GM10248 (cell line): ENCODE results near the gene ZNF76.

Experiments
- CTCF ChIA-PET: fragments of 300-600 bp; sonication (Branson Sonifier 250); formaldehyde crosslinking; extraction: SDS; loops from one replicate; lab custom pipeline; 2021; ENCODE audit warnings: antibody characterized with exemption; lab: Yijun Ruan, JAX
- POLR2A ChIA-PET: fragments of 350-650 bp; sonication (Branson Sonifier 250); formaldehyde crosslinking; extraction: SDS; loops from one replicate; lab custom pipeline; 2020; ENCODE audit warnings: antibody characterized with exemption; lab: Yijun Ruan, JAX
- DNase-seq: peaks from one replicate; pipeline ENCODE4 v3.0.0; 2012; ENCODE audit errors: extremely low spot score
- CTCF ChIP-seq: IDR thresholded peaks from 2 replicates; pipeline ENCODE4 v1.5.1; 2012; ENCODE audit warnings: mild to moderate bottlenecking, low read depth; ENCODE audit errors: extremely low read depth, missing control alignments, control extremely low read depth

Gene ZNF76

GRCh38 chr6:35231563-35231962, 28.0 kb upstream of the ZNF76 start:
- no peak for TF ChIP-seq CTCF
- CTCF ChIA-PET: interaction anchor here (0.8 to 10.8 kb wide), 6 partner anchors 9 to 771 kb away, joined by 3 to 91 read pairs (median 10); no protein-coding TSS in a partner anchor
- POLR2A ChIA-PET: interaction anchor here (0.6 kb wide), 1 partner anchor 236 kb away, joined by 3 read pairs; no protein-coding TSS in a partner anchor
- DNase-seq: no peak

GRCh38 chr6:35234901-35235300, 24.6 kb upstream of the ZNF76 start:
- POLR2A ChIA-PET: interaction anchor here (0.6 to 0.7 kb wide), 2 partner anchors 66 to 305 kb away, joined by 3 read pairs; no protein-coding TSS in a partner anchor
- TF ChIP-seq CTCF: no peak
- no peak for DNase-seq
- CTCF ChIA-PET: interaction anchor here (1.2 to 3.4 kb wide), 2 partner anchors 30 to 32 kb away, joined by 3 to 13 read pairs; no protein-coding TSS in a partner anchor

- POLR2A ChIA-PET: no interaction called here
- CTCF ChIA-PET: interaction anchor here (0.7 to 7.1 kb wide), 4 partner anchors 31 to 249 kb away, joined by 3 to 73 read pairs (median 8); no protein-coding TSS in a partner anchor
- no peak for DNase-seq
- TF ChIP-seq CTCF: no peak
Observed at GRCh38 chr6:35236223-35236622, 23.3 kb upstream of the ZNF76 start.

- POLR2A ChIA-PET: no interaction called here
- no peak for DNase-seq
- CTCF ChIA-PET: interaction anchor here (0.8 to 7.1 kb wide), 4 partner anchors 16 to 250 kb away, joined by 3 to 73 read pairs (median 23); no protein-coding TSS in a partner anchor
- TF ChIP-seq CTCF: no peak
Observed at GRCh38 chr6:35237476-35237875, 22.1 kb upstream of the ZNF76 start.

GRCh38 chr6:35238843-35239289, 20.7 kb upstream of the ZNF76 start:
- ChIA-PET POLR2A (no interaction called here), CTCF (interaction anchor here (3.6 to 7.1 kb wide), 5 partner anchors 8 to 252 kb away, joined by 23 to 79 read pairs (median 43); partner anchors contain the start of gene SCUBE3)
- no peak for DNase-seq
- no peak for TF ChIP-seq CTCF

- TF ChIP-seq CTCF: no peak
- POLR2A ChIA-PET: no interaction called here
- DNase-seq: no peak
- CTCF ChIA-PET: interaction anchor here (1.0 to 7.1 kb wide), 18 partner anchors 9 to 939 kb away, joined by 3 to 79 read pairs (median 16); partner anchors contain the start of genes SCUBE3 and ZNF76
Observed at GRCh38 chr6:35239581-35239980, 20.0 kb upstream of the ZNF76 start.
